ENCODE results near the gene TXNDC5.

The TXNDC5 gene

GRCh38 chr6:7953753-7954152 is 43.2 kb upstream of the TXNDC5 start:
- TF ChIP-seq CTCF (IDR thresholded peaks at IDR 0.05; ENCODE audit: low read length) (no peak), EZH2 (IDR thresholded peaks at IDR 0.05; ENCODE audit: borderline replicate concordance, low read length) (no peak)
- Histone ChIP-seq H3K4me3 (ENCODE audit: low read depth, low read length, poor library complexity, severe bottlenecking) (no peak overlapping the region), H3K9me3 (ENCODE audit: low read length) (no peaks in the 10 kb centered on the region)

DNA sequence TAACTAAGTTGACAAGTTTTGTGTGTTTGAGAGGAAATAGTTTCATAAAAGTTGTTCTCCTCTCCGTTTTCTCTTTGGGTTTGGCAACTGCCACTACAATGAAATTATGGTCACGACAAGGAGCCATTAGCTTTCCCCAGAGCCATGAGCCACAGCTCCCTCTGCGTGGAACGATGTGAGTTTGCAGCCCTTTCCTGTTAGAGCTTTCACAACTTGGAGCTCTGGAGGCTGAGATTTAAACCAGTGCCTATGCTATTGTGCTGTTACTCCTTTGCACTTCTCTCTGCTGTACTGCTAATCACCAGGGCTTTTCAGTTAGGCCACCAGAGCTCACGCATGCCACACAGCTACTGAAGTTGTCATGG is 29.3 kb upstream of the TXNDC5 start:
- no peak overlapping the region for H2AFZ ChIP-seq (ENCODE audit: low read length)
- no peaks in the 10 kb centered on the region for H3K36me3 ChIP-seq (ENCODE audit: insufficient read depth, low read length)
- H3K27ac ChIP-seq (ENCODE audit: low read depth, low read length, poor library complexity, severe bottlenecking): peak overlapping the region; percentile 13
- no peaks in the 10 kb centered on the region for H3K9me2 ChIP-seq (ENCODE audit: low read depth, low read length)
- TF ChIP-seq CTCF (IDR thresholded peaks at IDR 0.05; ENCODE audit: low read length): no peak
- TF ChIP-seq EZH2 (IDR thresholded peaks at IDR 0.05; ENCODE audit: borderline replicate concordance, low read length): no peak
- H4K20me1 ChIP-seq (ENCODE audit: insufficient read depth, low read length): no peaks in the 10 kb centered on the region
- peaks cover 24% of the 10 kb centered on the region for H3K4me1 ChIP-seq (ENCODE audit: insufficient read depth, low read length, severe bottlenecking)
- H3K27me3 ChIP-seq (ENCODE audit: insufficient read depth, low read length): no peaks in the 10 kb centered on the region
- no peaks in the 10 kb centered on the region for H3F3A ChIP-seq (ENCODE audit: insufficient read depth, low read length)
- no peak overlapping the region for H3K4me3 ChIP-seq (ENCODE audit: low read depth, low read length, poor library complexity, severe bottlenecking)
- no peaks in the 10 kb centered on the region for H3K9me3 ChIP-seq (ENCODE audit: low read length)
- H3K9ac ChIP-seq (ENCODE audit: low read length): no peak overlapping the region
- no peaks in the 10 kb centered on the region for H3K79me2 ChIP-seq (ENCODE audit: insufficient read depth, low read length)
- peak overlapping the region; percentile 27; the same call in 1 of the 2 replicates for H3K4me2 ChIP-seq (ENCODE audit: low read length)

More at GRCh38 chr6:7953753-7954152, 43.2 kb upstream of the TXNDC5 start:
- no peaks in the 10 kb centered on the region for H3K36me3 ChIP-seq (ENCODE audit: insufficient read depth, low read length)
- H3K4me2 ChIP-seq (ENCODE audit: low read length): no peak overlapping the region
- no peak overlapping the region for H3K27ac ChIP-seq (ENCODE audit: low read depth, low read length, poor library complexity, severe bottlenecking)
- H3F3A ChIP-seq (ENCODE audit: insufficient read depth, low read length): no peaks in the 10 kb centered on the region
- H3K4me1 ChIP-seq (ENCODE audit: insufficient read depth, low read length, severe bottlenecking): no peaks in the 10 kb centered on the region
- H3K79me2 ChIP-seq (ENCODE audit: insufficient read depth, low read length): no peaks in the 10 kb centered on the region
- no peak overlapping the region for H2AFZ ChIP-seq (ENCODE audit: low read length)
- no peaks in the 10 kb centered on the region for H3K9me2 ChIP-seq (ENCODE audit: low read depth, low read length)
- no peak overlapping the region for H3K9ac ChIP-seq (ENCODE audit: low read length)
- no peaks in the 10 kb centered on the region for H3K27me3 ChIP-seq (ENCODE audit: insufficient read depth, low read length)
- no peaks in the 10 kb centered on the region for H4K20me1 ChIP-seq (ENCODE audit: insufficient read depth, low read length)

- no peak overlapping the region for H3K4me3 ChIP-seq (ENCODE audit: low read depth, low read length, poor library complexity, severe bottlenecking)
- H3K36me3 ChIP-seq (ENCODE audit: insufficient read depth, low read length): no peaks in the 10 kb centered on the region
- no peaks in the 10 kb centered on the region for H3F3A ChIP-seq (ENCODE audit: insufficient read depth, low read length)
- TF ChIP-seq CTCF (IDR thresholded peaks at IDR 0.05; ENCODE audit: low read length) (no peak), EZH2 (IDR thresholded peaks at IDR 0.05; ENCODE audit: borderline replicate concordance, low read length) (no peak)
- no peak overlapping the region for H2AFZ ChIP-seq (ENCODE audit: low read length)
- peaks cover 24% of the 10 kb centered on the region for H3K4me1 ChIP-seq (ENCODE audit: insufficient read depth, low read length, severe bottlenecking)
- no peaks in the 10 kb centered on the region for H3K79me2 ChIP-seq (ENCODE audit: insufficient read depth, low read length)
- no peaks in the 10 kb centered on the region for H3K9me2 ChIP-seq (ENCODE audit: low read depth, low read length)
- H3K4me2 ChIP-seq (ENCODE audit: low read length): peak overlapping the region; percentile 47; the same call in 1 of the 2 replicates
- no peaks in the 10 kb centered on the region for H4K20me1 ChIP-seq (ENCODE audit: insufficient read depth, low read length)
- H3K9me3 ChIP-seq (ENCODE audit: low read length): no peaks in the 10 kb centered on the region
- no peaks in the 10 kb centered on the region for H3K27me3 ChIP-seq (ENCODE audit: insufficient read depth, low read length)
- peak overlapping the region; percentile 51 for H3K27ac ChIP-seq (ENCODE audit: low read depth, low read length, poor library complexity, severe bottlenecking)
- no peak overlapping the region for H3K9ac ChIP-seq (ENCODE audit: low read length)
These were observed 28.7 kb upstream of the TXNDC5 start for GRCh38 chr6:7939184-7939863.

Data from OCI-LY1 (cell line).